ENCODE results near the gene C10orf105.

DNA sequence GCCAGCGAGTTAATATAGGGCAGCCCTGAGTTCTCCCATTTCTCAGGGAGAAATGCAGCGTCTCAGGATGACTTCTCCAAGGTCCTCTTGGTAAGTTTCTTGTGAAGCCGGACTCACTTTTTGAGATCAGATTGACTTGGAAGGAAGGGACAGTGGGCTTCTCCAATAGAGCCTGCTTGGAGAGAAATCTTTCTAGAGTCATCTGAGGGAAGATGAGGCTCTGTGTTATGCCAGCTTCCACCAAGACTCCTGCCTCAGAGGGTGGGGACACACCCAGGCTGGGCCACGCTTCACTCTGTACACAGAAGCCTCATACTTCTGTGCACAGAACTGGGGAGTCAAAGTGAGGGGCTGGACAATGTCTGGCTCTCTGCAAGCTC lies 5.6 kb downstream of the C10orf105 start:
- TF ChIP-seq, protein P1, sequence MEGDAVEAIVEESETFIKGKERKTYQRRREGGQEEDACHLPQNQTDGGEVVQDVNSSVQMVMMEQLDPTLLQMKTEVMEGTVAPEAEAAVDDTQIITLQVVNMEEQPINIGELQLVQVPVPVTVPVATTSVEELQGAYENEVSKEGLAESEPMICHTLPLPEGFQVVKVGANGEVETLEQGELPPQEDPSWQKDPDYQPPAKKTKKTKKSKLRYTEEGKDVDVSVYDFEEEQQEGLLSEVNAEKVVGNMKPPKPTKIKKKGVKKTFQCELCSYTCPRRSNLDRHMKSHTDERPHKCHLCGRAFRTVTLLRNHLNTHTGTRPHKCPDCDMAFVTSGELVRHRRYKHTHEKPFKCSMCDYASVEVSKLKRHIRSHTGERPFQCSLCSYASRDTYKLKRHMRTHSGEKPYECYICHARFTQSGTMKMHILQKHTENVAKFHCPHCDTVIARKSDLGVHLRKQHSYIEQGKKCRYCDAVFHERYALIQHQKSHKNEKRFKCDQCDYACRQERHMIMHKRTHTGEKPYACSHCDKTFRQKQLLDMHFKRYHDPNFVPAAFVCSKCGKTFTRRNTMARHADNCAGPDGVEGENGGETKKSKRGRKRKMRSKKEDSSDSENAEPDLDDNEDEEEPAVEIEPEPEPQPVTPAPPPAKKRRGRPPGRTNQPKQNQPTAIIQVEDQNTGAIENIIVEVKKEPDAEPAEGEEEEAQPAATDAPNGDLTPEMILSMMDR (IDR thresholded peaks at IDR 0.05): no peak
- TF ChIP-seq JUND (IDR thresholded peaks at IDR 0.05) (no peak), TAF1 (IDR thresholded peaks at IDR 0.05; ENCODE audit: borderline replicate concordance, low read depth, low read length) (no peak), FOSL2 (IDR thresholded peaks at IDR 0.05; ENCODE audit: borderline replicate concordance, low read depth) (no peak), POLR2AphosphoS5 (IDR thresholded peaks at IDR 0.05; ENCODE audit: low read depth, low read length) (no peak), RFX5 (IDR thresholded peaks at IDR 0.05; ENCODE audit: low read length) (no peak), YY1 (IDR thresholded peaks at IDR 0.05; ENCODE audit: low read depth) (no peak), SIN3A (IDR thresholded peaks at IDR 0.05; ENCODE audit: borderline replicate concordance, low read depth, low read length) (no peak), RXRA (IDR thresholded peaks at IDR 0.05; ENCODE audit: borderline replicate concordance, low read depth) (no peak), GATA2 (CRISPR knock-in tag; IDR thresholded peaks at IDR 0.05) (no peak), EZH2phosphoT487 (IDR thresholded peaks at IDR 0.05; ENCODE audit: borderline replicate concordance, low read depth) (no peak)
- TF ChIP-seq, protein P2, sequence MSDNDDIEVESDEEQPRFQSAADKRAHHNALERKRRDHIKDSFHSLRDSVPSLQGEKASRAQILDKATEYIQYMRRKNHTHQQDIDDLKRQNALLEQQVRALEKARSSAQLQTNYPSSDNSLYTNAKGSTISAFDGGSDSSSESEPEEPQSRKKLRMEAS (IDR thresholded peaks at IDR 0.05; ENCODE audit: low read depth): no peak
